ENCODE measurements around the gene FREM1. TPM values are rescaled to one million over a fixed set of nuclear protein-coding genes. Genes with fewer than 3 reads are reported as not detected.
A peak's percentile ranks its signal among the peaks of the same experiment; 100 is the strongest.

FREM1 gene, protein sequence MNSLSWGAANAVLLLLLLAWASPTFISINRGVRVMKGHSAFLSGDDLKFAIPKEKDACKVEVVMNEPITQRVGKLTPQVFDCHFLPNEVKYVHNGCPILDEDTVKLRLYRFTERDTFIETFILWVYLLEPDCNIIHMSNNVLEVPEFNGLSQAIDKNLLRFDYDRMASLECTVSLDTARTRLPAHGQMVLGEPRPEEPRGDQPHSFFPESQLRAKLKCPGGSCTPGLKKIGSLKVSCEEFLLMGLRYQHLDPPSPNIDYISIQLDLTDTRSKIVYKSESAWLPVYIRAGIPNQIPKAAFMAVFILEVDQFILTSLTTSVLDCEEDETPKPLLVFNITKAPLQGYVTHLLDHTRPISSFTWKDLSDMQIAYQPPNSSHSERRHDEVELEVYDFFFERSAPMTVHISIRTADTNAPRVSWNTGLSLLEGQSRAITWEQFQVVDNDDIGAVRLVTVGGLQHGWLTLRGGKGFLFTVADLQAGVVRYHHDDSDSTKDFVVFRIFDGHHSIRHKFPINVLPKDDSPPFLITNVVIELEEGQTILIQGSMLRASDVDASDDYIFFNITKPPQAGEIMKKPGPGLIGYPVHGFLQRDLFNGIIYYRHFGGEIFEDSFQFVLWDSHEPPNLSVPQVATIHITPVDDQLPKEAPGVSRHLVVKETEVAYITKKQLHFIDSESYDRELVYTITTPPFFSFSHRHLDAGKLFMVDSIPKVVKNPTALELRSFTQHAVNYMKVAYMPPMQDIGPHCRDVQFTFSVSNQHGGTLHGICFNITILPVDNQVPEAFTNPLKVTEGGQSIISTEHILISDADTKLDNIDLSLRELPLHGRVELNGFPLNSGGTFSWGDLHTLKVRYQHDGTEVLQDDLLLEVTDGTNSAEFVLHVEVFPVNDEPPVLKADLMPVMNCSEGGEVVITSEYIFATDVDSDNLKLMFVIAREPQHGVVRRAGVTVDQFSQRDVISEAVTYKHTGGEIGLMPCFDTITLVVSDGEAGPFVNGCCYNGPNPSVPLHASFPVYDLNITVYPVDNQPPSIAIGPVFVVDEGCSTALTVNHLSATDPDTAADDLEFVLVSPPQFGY (N-terminal part only)
- total RNA-seq, result not detected in 2 replicates

GRCh38 chr9:14909961-14910805 is at the start of gene FREM1:
Gene FREM1 (minus strand): TSS chr9:14910428. CDS start chr9:14868977, 41,451 bp downstream.
- DNase-seq (ENCODE audit: low spot score), result no peak
- Mint-ChIP-seq H3K36me3 (ENCODE audit: low read depth) (no peaks in the 10 kb centered on the region), H3K4me1 (ENCODE audit: low read depth) (no peaks in the 10 kb centered on the region), H3K27me3 (ENCODE audit: insufficient read depth) (peaks cover 5% of the 10 kb centered on the region), H3K4me3 (no peak within 1 kb of the TSS), H3K27ac (no peak within 1 kb of the TSS), H3K9me3 (no peaks in the 10 kb centered on the region)
- intact Hi-C loops (cut with micrococcal nuclease), result no loop called here

DNA sequence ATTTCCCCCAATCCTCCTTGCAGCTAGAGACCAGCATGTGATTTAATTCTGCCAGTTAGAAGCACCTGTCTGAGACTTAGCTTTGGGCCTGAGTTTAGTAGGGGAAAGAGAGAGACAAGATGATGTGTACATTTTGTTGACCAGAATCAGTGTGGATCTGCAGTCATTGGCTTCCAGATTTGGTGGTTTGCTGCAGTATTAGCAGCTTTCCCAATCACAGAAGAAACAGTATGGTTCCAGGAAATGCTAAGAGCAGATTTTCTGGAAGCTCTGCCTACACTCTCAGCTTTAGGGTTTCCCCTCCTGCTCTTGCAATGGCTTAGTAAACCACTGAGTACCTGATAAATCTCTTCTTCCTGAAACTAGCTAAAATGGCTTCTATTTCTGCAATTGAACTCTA is 48.8 kb upstream of the FREM1 start:
- DNase-seq (ENCODE audit: low spot score), result peak; percentile 11
- peaks cover 11% of the 10 kb centered on the region for H3K9me3 Mint-ChIP-seq
- H3K27ac Mint-ChIP-seq, result peak overlapping the region; percentile 42
- intact Hi-C loops (cut with micrococcal nuclease), result loop anchor here (1.0 to 5.0 kb wide), 2 partner anchors 35 to 463 kb away; partner anchors contain the start of gene SNAPC3
- peak overlapping the region; percentile 20 for H3K4me3 Mint-ChIP-seq
- peaks cover 50% of the 10 kb centered on the region for H3K4me1 Mint-ChIP-seq (ENCODE audit: low read depth)
- peaks cover 4% of the 10 kb centered on the region for H3K36me3 Mint-ChIP-seq (ENCODE audit: low read depth)
- H3K27me3 Mint-ChIP-seq (ENCODE audit: insufficient read depth), result peaks cover 2% of the 10 kb centered on the region

DNA sequence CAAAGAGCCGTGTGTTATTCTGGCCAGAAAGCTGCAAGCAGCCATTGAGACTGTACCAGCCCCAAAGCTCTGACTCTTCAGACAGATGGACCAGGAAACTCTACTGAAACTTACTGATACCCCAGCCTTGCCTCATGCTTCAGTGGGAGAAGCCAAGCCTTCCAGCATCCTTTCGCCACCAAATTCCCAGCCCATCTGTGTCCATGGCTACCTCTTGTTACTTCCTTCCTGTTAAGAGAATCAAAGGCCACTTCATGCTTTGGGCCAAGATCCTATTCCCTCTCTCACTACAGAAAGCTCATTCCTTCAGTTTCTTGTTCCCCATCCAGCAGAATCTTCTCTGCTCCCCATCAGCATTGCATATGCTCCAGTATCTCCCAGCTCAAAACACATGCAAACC is 46.9 kb upstream of the FREM1 start:
- peaks cover 9% of the 10 kb centered on the region for H3K27me3 Mint-ChIP-seq (ENCODE audit: insufficient read depth)
- peaks cover 48% of the 10 kb centered on the region for H3K4me1 Mint-ChIP-seq (ENCODE audit: low read depth)
- H3K27ac Mint-ChIP-seq, result no peak overlapping the region
- DNase-seq (ENCODE audit: low spot score), result no peak
- intact Hi-C loops (cut with micrococcal nuclease), result loop anchor here (5.0 kb wide), 1 partner anchor 465 kb away; the partner anchor contains the start of gene SNAPC3
- H3K9me3 Mint-ChIP-seq, result peaks cover 15% of the 10 kb centered on the region
- no peak overlapping the region for H3K4me3 Mint-ChIP-seq
- peaks cover 4% of the 10 kb centered on the region for H3K36me3 Mint-ChIP-seq (ENCODE audit: low read depth)

GRCh38 chr9:14956208-14956607 is 46.0 kb upstream of the FREM1 start:
- DNase-seq (ENCODE audit: low spot score), result no peak
- Mint-ChIP-seq H3K27me3 (ENCODE audit: insufficient read depth) (peaks cover 10% of the 10 kb centered on the region), H3K36me3 (ENCODE audit: low read depth) (peaks cover 4% of the 10 kb centered on the region), H3K9me3 (peaks cover 12% of the 10 kb centered on the region), H3K27ac (no peak overlapping the region), H3K4me3 (no peak overlapping the region), H3K4me1 (ENCODE audit: low read depth) (peaks cover 39% of the 10 kb centered on the region)
- intact Hi-C loops (cut with micrococcal nuclease), result loop anchor here (5.0 kb wide), 1 partner anchor 466 kb away; the partner anchor contains the start of gene SNAPC3

DNA sequence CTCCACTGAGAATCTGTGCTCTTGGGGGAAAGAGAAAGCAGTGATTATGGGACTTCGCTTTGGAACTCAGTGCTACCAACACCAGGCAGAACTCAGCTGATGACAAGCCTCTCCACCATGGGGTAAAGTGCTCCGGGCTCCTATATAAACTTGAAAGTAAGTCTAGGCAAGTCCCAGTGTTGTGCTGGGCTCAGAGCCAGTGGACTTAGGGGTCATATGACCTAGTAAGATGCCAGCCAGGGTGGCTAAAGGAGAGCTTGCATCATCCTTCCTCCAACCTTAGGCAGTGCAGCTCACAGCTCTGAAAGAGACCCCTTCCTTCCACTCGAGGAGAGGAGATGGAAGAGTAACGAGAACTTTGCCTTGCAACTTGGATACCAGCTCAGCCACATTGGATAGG is 35.1 kb upstream of the FREM1 start:
- H3K36me3 Mint-ChIP-seq (ENCODE audit: low read depth), result peaks cover 1% of the 10 kb centered on the region
- no peaks in the 10 kb centered on the region for H3K9me3 Mint-ChIP-seq
- no peak for DNase-seq (ENCODE audit: low spot score)
- no peak overlapping the region for H3K4me3 Mint-ChIP-seq
- intact Hi-C loops (cut with micrococcal nuclease), result loop anchor here (10.0 kb wide), 1 partner anchor 81 kb away; no protein-coding TSS in a partner anchor
- H3K4me1 Mint-ChIP-seq (ENCODE audit: low read depth), result no peaks in the 10 kb centered on the region
- H3K27me3 Mint-ChIP-seq (ENCODE audit: insufficient read depth), result peaks cover 17% of the 10 kb centered on the region
- no peak overlapping the region for H3K27ac Mint-ChIP-seq

- intact Hi-C loops (cut with micrococcal nuclease), result loop anchor here (10.0 kb wide), 1 partner anchor 77 kb away; no protein-coding TSS in a partner anchor
- no peak overlapping the region for H3K27ac Mint-ChIP-seq
- peaks cover 1% of the 10 kb centered on the region for H3K36me3 Mint-ChIP-seq (ENCODE audit: low read depth)
- DNase-seq (ENCODE audit: low spot score), result no peak
- H3K27me3 Mint-ChIP-seq (ENCODE audit: insufficient read depth), result peaks cover 17% of the 10 kb centered on the region
- no peaks in the 10 kb centered on the region for H3K9me3 Mint-ChIP-seq
- H3K4me3 Mint-ChIP-seq, result no peak overlapping the region
- no peaks in the 10 kb centered on the region for H3K4me1 Mint-ChIP-seq (ENCODE audit: low read depth)
Observed at GRCh38 chr9:14941501-14942405, 31.5 kb upstream of the FREM1 start.

DNA sequence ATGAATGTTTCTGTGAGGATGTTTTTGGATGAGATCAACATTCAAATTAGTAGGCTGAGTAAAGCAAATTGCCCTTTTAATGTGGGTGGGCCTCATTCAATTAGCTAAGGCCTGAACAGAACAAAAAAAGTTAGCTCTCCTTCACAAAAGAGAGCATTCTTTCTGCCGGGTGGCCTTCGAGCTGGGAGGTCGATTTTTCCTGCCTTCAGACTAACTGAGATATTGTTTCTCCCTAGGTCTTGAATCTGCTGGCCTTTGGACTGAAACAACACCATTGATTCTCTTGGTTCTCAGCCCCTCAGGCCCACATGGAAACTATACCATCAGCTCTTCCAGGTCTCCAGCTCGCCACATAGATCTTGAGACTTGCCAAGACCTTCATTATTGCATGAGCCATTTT is 29.1 kb upstream of the FREM1 start:
- DNase-seq (ENCODE audit: low spot score), result no peak
- intact Hi-C loops (cut with micrococcal nuclease), result no loop called here
- Mint-ChIP-seq H3K4me1 (ENCODE audit: low read depth) (no peaks in the 10 kb centered on the region), H3K36me3 (ENCODE audit: low read depth) (no peaks in the 10 kb centered on the region), H3K9me3 (no peaks in the 10 kb centered on the region), H3K4me3 (no peak overlapping the region), H3K27ac (no peak overlapping the region), H3K27me3 (ENCODE audit: insufficient read depth) (peaks cover 12% of the 10 kb centered on the region)

GRCh38 chr9:14937216-14937615 is 27.0 kb upstream of the FREM1 start:
- Mint-ChIP-seq H3K4me3 (no peak overlapping the region), H3K4me1 (ENCODE audit: low read depth) (no peaks in the 10 kb centered on the region), H3K36me3 (ENCODE audit: low read depth) (no peaks in the 10 kb centered on the region), H3K27ac (no peak overlapping the region), H3K9me3 (no peaks in the 10 kb centered on the region), H3K27me3 (ENCODE audit: insufficient read depth) (peaks cover 4% of the 10 kb centered on the region)
- DNase-seq (ENCODE audit: low spot score), result no peak
- intact Hi-C loops (cut with micrococcal nuclease), result no loop called here

- Mint-ChIP-seq H3K9me3 (no peaks in the 10 kb centered on the region), H3K4me3 (no peak overlapping the region), H3K4me1 (ENCODE audit: low read depth) (no peaks in the 10 kb centered on the region), H3K27me3 (ENCODE audit: insufficient read depth) (no peaks in the 10 kb centered on the region), H3K27ac (no peak overlapping the region), H3K36me3 (ENCODE audit: low read depth) (no peaks in the 10 kb centered on the region)
- no peak for DNase-seq (ENCODE audit: low spot score)
- intact Hi-C loops (cut with micrococcal nuclease), result no loop called here
Observed at GRCh38 chr9:14936491-14936890, 26.3 kb upstream of the FREM1 start.

DNA sequence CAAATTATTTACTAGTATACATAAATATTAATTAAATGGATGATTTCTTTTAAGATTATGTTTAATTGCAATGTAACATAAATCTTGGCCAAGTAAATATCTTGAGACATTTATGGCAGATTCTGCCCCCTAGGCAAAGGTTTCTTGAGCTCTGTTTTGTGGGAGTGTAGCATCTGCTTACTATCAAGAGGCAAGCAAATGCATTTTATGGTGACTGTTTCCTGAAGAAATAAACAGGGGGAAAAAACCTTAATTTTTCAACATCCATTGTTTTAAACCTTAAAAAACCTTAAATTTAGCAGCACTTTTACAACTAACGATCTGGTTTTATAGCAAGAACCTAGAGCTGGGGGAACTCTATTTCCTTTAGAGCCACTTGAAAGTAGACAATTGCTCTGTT is 25.7 kb upstream of the FREM1 start:
- Mint-ChIP-seq H3K36me3 (ENCODE audit: low read depth) (no peaks in the 10 kb centered on the region), H3K4me1 (ENCODE audit: low read depth) (no peaks in the 10 kb centered on the region), H3K9me3 (no peaks in the 10 kb centered on the region), H3K27ac (no peak overlapping the region), H3K4me3 (no peak overlapping the region), H3K27me3 (ENCODE audit: insufficient read depth) (no peaks in the 10 kb centered on the region)
- intact Hi-C loops (cut with micrococcal nuclease), result no loop called here
- no peak for DNase-seq (ENCODE audit: low spot score)

- Mint-ChIP-seq H3K36me3 (ENCODE audit: low read depth) (no peaks in the 10 kb centered on the region), H3K9me3 (no peaks in the 10 kb centered on the region), H3K4me3 (no peak overlapping the region), H3K27me3 (ENCODE audit: insufficient read depth) (no peaks in the 10 kb centered on the region), H3K27ac (no peak overlapping the region), H3K4me1 (ENCODE audit: low read depth) (no peaks in the 10 kb centered on the region)
- no peak for DNase-seq (ENCODE audit: low spot score)
- intact Hi-C loops (cut with micrococcal nuclease), result no loop called here
Observed at GRCh38 chr9:14935106-14935751, 25.0 kb upstream of the FREM1 start.

Measured in activated T-helper 1 cell treated with anti-CD3 and anti-CD28 coated beads, Interleukin-12 subunit alpha, Interleukin-12 subunit beta, Interleukin-2, Interleukin-4 antibody, amounts not matched to agents 30 ng/mL and 10 ng/mL and 1 ng/mL, durations not matched to agents 14 hours and 24 hours and 36 hours (primary cell).